ENCODE measurements around the gene KLF2.

- no peak for TF ChIP-seq E2F4 (IDR thresholded peaks at IDR 0.05; ENCODE audit: low read depth, low read length)
- no peak for TF ChIP-seq BCL3 (IDR thresholded peaks at IDR 0.05; ENCODE audit: borderline replicate concordance, insufficient read depth, low read depth, low read length, poor library complexity, severe bottlenecking)
- TF ChIP-seq RAD51 (IDR thresholded peaks at IDR 0.05): no peak
- TF ChIP-seq POLR2AphosphoS5 (IDR thresholded peaks at IDR 0.05; ENCODE audit: low read length): no peak
- TF ChIP-seq CTCF (IDR thresholded peaks at IDR 0.05 in 2 of 3, conservative IDR thresholded peaks at IDR 0.05 in 1 of 3; ENCODE audit: control insufficient read depth in 2 of 3, extremely low read depth in 1 of 3, insufficient read depth in 1 of 3, low read depth in 3 of 3, low read length in 3 of 3): no peak
- TF ChIP-seq CEBPB (IDR thresholded peaks at IDR 0.05; ENCODE audit: borderline replicate concordance in 1 of 2, low read depth in 2 of 2, low read length in 2 of 2): no peak
- no peak for TF ChIP-seq ZNF274 (IDR thresholded peaks at IDR 0.05; ENCODE audit: insufficient read depth, insufficient read length)
- TF ChIP-seq PML (IDR thresholded peaks at IDR 0.05; ENCODE audit: low read length): no peak
- no peak for TF ChIP-seq EZH2 (IDR thresholded peaks at IDR 0.05; ENCODE audit: borderline replicate concordance, control insufficient read depth, low read depth, low read length)
- TF ChIP-seq SIX5 (IDR thresholded peaks at IDR 0.05; ENCODE audit: low read depth, low read length, severe bottlenecking): no peak
- no peak for TF ChIP-seq SP1 (IDR thresholded peaks at IDR 0.05; ENCODE audit: low read depth, low read length)
- TF ChIP-seq RAD21 (IDR thresholded peaks at IDR 0.05; ENCODE audit: insufficient read depth, low read depth, low read length): no peak
- TF ChIP-seq TAF1 (IDR thresholded peaks at IDR 0.05; ENCODE audit: borderline replicate concordance, low read depth, low read length): no peak
These were observed 27.9 kb upstream of the KLF2 start for GRCh38 chr19:16296713-16297112.
